SK-N-MC (cell line): ENCODE results near the gene PPM1L.

ENCODE experiments used
- EZH2 ChIP-seq: fragments of 200-600 bp; sonication (generic); IDR thresholded peaks from one replicate; pipeline ENCODE4 v1.6.1; 2017; ENCODE audit warnings: antibody characterized with exemption
- FOXP2 ChIP-seq: optimal IDR thresholded peaks from 2 replicates; pipeline ENCODE3; 2011; ENCODE audit warnings: mild to moderate bottlenecking, moderate library complexity; ENCODE audit not compliant: insufficient read depth; ENCODE audit errors: extremely low read length, control extremely low read depth
- POLR2AphosphoS5 ChIP-seq: IDR thresholded peaks from 2 replicates; pipeline ENCODE4 v1.6.1; 2012; ENCODE audit warnings: mild to moderate bottlenecking, low read depth, low read length, borderline replicate concordance

- TF ChIP-seq POLR2AphosphoS5 (no peak), EZH2 (no peak), FOXP2 (no peak)
Observed at GRCh38 chr3:160719710-160720109, 36.3 kb upstream of the PPM1L start.
